ENCODE measurements around the gene MUC22.
"Not testable (repeated sequence)": the region's sequence is repeated elsewhere in the genome, so short reads cannot be mapped to it uniquely, and the experiment has no call there.

Gene MUC22

DNA sequence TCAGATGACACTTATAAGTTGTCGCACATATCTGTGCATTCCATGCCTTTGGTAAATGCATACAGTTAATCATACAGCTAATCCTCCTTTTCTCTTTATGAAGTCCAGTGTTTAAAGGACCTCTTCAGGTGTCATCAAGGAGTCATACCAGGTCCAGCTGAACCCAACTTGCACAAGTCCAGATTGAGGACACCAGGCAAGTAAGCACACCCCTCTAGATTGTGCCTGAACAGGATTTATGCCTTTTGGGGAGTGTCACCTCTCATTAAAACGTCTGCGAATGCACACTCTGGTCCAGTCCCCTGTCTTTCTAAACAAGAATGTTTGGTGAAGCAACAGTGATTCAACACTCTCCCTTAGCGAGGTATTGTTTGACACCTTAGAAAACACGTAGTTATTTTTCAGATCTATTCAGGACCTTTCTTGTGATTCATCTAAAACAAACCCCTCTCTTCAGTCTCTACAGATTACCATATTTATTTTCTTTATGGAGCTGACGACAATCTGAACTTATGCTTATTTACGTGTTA, 53.7 kb downstream of the MUC22 start:
- DNase-seq: no peak
- in situ Hi-C loops (cut with HindIII; ENCODE audit: low pct_ligation_motif_present, low pct_unique_long_range_greater_than_20kb, low sequenced_read_pairs): no loop called here

- in situ Hi-C loops (cut with HindIII; ENCODE audit: low pct_ligation_motif_present, low pct_unique_long_range_greater_than_20kb, low sequenced_read_pairs): no loop called here
- no peak for DNase-seq
Observed at GRCh38 chr6:31065556-31065955, 55.3 kb downstream of the MUC22 start.

DNA sequence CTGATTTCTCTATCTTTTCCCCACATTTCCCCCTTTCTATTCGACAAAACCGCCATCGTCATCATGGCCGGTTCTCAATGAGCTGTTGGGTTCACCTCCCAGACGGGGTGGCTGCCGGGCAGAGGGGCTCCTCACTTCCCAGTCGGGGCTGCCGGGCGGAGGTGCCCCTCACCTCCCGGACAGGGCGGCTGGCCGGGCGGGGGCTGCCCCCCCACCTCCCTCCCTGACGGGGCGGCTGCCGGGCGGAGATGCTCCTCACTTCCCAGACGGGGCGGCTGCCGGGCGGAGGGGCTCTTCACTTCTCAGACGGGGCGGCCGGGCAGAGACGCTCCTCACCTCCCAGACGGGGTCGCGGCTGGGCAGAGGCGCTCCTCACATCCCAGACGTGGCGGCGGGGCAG, 56.8 kb downstream of the MUC22 start:
- in situ Hi-C loops (cut with HindIII; ENCODE audit: low pct_ligation_motif_present, low pct_unique_long_range_greater_than_20kb, low sequenced_read_pairs); DNase-seq: not testable (repeated sequence)

DNA sequence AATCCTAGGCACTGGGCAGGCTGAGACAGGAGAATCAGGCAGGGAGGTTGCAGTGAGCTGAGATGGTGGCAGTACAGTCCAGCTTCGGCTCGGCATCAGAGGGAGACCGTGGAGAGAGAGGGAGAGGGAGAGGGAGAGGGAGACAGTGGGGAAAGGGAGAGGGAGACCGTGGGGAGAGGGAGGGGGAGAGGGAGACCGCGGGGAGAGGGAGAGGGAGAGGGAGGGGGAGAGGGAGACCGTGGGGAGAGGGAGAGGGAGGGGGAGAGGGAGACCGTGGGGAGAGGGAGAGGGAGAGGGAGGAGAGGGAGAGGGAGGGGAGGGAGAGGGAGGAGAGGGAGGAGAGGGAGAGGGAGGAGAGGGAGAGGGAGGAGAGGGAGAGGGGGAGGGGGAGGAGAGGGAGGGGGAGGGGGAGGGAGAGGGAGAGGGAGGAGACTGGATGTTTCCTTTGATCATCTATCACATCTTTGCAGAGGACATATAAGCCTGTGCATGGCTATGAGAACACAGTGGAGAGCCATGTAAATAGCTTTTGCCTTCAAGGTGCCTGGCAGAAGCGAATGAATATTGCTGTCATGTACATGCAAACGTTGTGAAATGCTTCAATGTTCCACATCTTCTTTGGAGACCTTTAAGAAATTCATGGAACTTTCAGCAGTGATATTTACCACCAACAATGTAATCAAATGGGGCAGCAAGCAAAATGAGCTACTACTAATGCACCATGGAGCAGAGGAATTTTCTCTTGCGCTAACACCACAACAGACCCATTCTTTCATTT, 57.8 kb downstream of the MUC22 start:
- in situ Hi-C loops (cut with HindIII; ENCODE audit: low pct_ligation_motif_present, low pct_unique_long_range_greater_than_20kb, low sequenced_read_pairs); DNase-seq: not testable (repeated sequence)

- in situ Hi-C loops (cut with HindIII; ENCODE audit: low pct_ligation_motif_present, low pct_unique_long_range_greater_than_20kb, low sequenced_read_pairs): no loop called here
- peak; percentile 78 for DNase-seq
Observed at GRCh38 chr6:31068669-31069340, 58.5 kb downstream of the MUC22 start.

DNA sequence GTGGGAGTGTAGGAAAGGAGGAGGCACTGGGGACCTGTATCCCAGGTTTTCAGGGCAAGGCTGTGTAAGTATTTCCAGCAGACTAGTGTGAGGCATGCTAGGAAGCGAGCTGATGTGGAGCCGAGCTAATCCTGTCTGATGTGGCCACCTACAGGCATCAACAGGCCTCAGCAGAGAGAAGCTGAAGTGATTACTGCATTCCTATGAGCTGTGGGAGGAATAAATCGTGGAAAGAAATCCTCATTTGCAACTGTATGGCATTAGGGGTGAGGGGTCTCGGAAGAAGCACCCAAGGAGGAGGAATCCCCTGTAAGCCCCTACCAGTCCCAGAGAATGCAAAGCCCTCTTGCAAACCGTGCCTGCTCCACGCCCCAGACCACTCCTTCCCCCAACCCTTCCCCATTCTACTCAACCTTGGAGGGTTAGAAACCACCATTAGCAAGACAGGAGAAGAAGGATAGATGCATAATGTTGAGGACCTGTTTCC, 60.5 kb downstream of the MUC22 start:
- in situ Hi-C loops (cut with HindIII; ENCODE audit: low pct_ligation_motif_present, low pct_unique_long_range_greater_than_20kb, low sequenced_read_pairs): no loop called here
- peak; percentile 75 for DNase-seq

- DNase-seq: no peak
- in situ Hi-C loops (cut with HindIII; ENCODE audit: low pct_ligation_motif_present, low pct_unique_long_range_greater_than_20kb, low sequenced_read_pairs): no loop called here
Observed at GRCh38 chr6:31074401-31074800, 64.1 kb downstream of the MUC22 start.

GRCh38 chr6:31075528-31075927, 65.3 kb downstream of the MUC22 start:
- in situ Hi-C loops (cut with HindIII; ENCODE audit: low pct_ligation_motif_present, low pct_unique_long_range_greater_than_20kb, low sequenced_read_pairs): no loop called here
- DNase-seq: no peak

DNA sequence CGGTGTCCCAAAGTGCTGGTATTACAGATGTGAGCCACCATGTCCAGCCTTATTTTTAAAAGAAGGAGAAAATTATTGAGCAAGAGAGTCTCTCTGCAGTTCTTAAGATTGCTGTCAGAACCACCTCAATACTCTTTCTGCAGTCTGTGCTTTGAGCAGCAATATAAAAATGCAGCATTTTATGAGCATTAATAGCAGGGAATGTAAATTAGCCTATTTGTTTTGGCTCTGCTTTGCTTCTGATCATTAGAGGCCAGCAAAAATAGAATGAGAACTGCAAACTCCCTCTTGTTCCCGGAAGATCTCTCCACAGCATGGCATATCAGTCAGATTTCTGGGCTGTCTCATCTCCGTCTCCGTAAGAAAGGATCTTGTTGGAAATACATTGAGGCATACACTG, 66.3 kb downstream of the MUC22 start:
- no peak for DNase-seq
- in situ Hi-C loops (cut with HindIII; ENCODE audit: low pct_ligation_motif_present, low pct_unique_long_range_greater_than_20kb, low sequenced_read_pairs): no loop called here

GRCh38 chr6:31079656-31080261, 69.5 kb downstream of the MUC22 start:
- peak; percentile 69 for DNase-seq
- in situ Hi-C loops (cut with HindIII; ENCODE audit: low pct_ligation_motif_present, low pct_unique_long_range_greater_than_20kb, low sequenced_read_pairs): no loop called here

- in situ Hi-C loops (cut with HindIII; ENCODE audit: low pct_ligation_motif_present, low pct_unique_long_range_greater_than_20kb, low sequenced_read_pairs): no loop called here
- no peak for DNase-seq
Observed at GRCh38 chr6:31081872-31082271, 71.6 kb downstream of the MUC22 start.

- in situ Hi-C loops (cut with HindIII; ENCODE audit: low pct_ligation_motif_present, low pct_unique_long_range_greater_than_20kb, low sequenced_read_pairs): no loop called here
- DNase-seq: peak; percentile 31
Observed at GRCh38 chr6:31083742-31084354, 73.6 kb downstream of the MUC22 start.

All from ACHN (cell line).